ENCODE measurements around the gene THAP11.

DNA sequence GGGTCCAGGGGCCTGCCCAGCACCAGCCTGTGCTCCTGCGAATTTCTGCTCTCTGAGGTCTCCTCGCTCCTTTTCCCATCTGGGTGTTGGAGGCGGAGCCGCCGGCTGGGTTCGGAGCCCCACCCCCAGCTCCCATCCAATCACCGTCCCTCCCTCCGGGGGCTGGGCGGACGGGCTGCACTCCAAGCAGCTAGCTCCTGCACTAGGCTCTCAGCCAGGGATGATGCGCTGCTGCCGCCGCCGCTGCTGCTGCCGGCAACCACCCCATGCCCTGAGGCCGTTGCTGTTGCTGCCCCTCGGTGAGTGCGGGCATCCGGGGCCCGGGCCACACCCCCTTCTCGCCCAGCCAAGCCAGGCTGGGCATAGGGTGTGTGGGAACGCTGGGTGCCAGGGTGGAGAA, 42.6 kb downstream of the THAP11 start, which contains the start of gene NRN1L:
- TF ChIP-seq CTCF (conservative IDR thresholded peaks at IDR 0.05; ENCODE audit: low read depth, low read length), result no peak
- no peak for TF ChIP-seq EZH2 (IDR thresholded peaks at IDR 0.05; ENCODE audit: low read length, unreplicated experiment)
- TF ChIP-seq EZH2phosphoT487 (IDR thresholded peaks at IDR 0.05; ENCODE audit: borderline replicate concordance, low read length), result no peak

All from PC-3 (cell line).